A549 (cell line): ENCODE results near the gene KRT14. TPM values are rescaled to one million over a fixed set of nuclear protein-coding genes. Genes with fewer than 3 reads are reported as not detected.

Source experiments
- ATAC-seq, 2 experiments: fragments of 200-7000 bp in 1 of 2; fragments of >200 bp in 1 of 2; cut with Nextera tagmentation in 1 of 2; cut with Tn5 transposase in 1 of 2; 3 replicates each; pipeline versions ENCODE4 v1.8.0 to v1.9.1; 2018 to 2020; ENCODE audit warnings: mild to moderate bottlenecking in 1 of 2, moderate library complexity in 1 of 2
- CTCF ChIA-PET: fragments of 300-600 bp; sonication (Branson Sonifier 250); formaldehyde crosslinking; extraction: SDS; loops from one replicate; lab custom pipeline; 2021; ENCODE audit warnings: antibody characterized with exemption, inconsistent platforms; lab: Yijun Ruan, JAX
- POLR2A ChIA-PET: fragments of 350-600 bp; formaldehyde crosslinking; extraction: SDS; loops from one replicate; lab custom pipeline; 2021; ENCODE audit warnings: antibody characterized with exemption, inconsistent platforms; lab: Yijun Ruan, JAX
- DNase-seq, 2 experiments: peaks; one replicate each; pipeline versions ENCODE4 v3.0.0 to v3.0.0-alpha.2; 2011 to 2016; ENCODE audit warnings: low read depth in 1 of 2, low spot score in 1 of 2
- FAIRE-seq: peaks from 2 replicates; lab custom pipeline; 2011; peaks lifted over from hg19 to GRCh38; lab: Jason Lieb, UNC
- H3K27ac ChIP-seq, 2 experiments: fragments of >200 bp; sonication (Bioruptor Twin); formaldehyde crosslinking; 3 replicates each; pipeline ENCODE4 v1.5.1; 2016 to 2017
- H3K4me1 ChIP-seq: fragments of >200 bp; sonication (Bioruptor Twin); formaldehyde crosslinking; 3 replicates; pipeline ENCODE4 v1.6.1; 2016
- H3K4me2 ChIP-seq: fragments of >200 bp; sonication (Bioruptor Twin); formaldehyde crosslinking; 3 replicates; pipeline ENCODE4 v1.6.1; 2016
- H3K4me3 ChIP-seq: fragments of >200 bp; sonication (Bioruptor Twin); formaldehyde crosslinking; 3 replicates; pipeline ENCODE4 v1.5.1; 2016
- H3K9me3 ChIP-seq: fragments of >200 bp; sonication (Bioruptor Twin); formaldehyde crosslinking; 3 replicates; pipeline ENCODE4 v1.6.1; 2016
- ATOH8 ChIP-seq: fragments of 250-450 bp; sonication (Bioruptor Pico); IDR thresholded peaks from 2 replicates; pipeline ENCODE4 v1.5.0; 2020; ENCODE audit warnings: low read depth, mild to moderate bottlenecking, moderate library complexity
- BHLHE40 ChIP-seq: IDR thresholded peaks from 2 replicates; pipeline ENCODE4 v1.6.1; 2012; ENCODE audit warnings: low read depth, low read length, inconsistent platforms
- CEBPB ChIP-seq, 2 experiments: fragments of >200 bp in 1 of 2; sonication (Bioruptor Twin) in 1 of 2; formaldehyde crosslinking in 1 of 2; IDR thresholded peaks; 2 replicates each; pipeline ENCODE4 v1.6.1; 2012 to 2016
- EHF ChIP-seq: fragments of 250-450 bp; sonication (Bioruptor Pico); IDR thresholded peaks from 2 replicates; pipeline ENCODE4 v1.5.0; 2020; ENCODE audit warnings: mild to moderate bottlenecking
- ELK1 ChIP-seq: fragments of 150-350 bp; IDR thresholded peaks from 2 replicates; pipeline ENCODE4 v1.6.1; 2014; ENCODE audit warnings: low read depth, mild to moderate bottlenecking, low read length
- ESRRA ChIP-seq: fragments of 150-350 bp; IDR thresholded peaks from 2 replicates; pipeline ENCODE4 v1.6.1; 2014; ENCODE audit warnings: mild to moderate bottlenecking, low read length, borderline replicate concordance
- FOSL2 ChIP-seq, 2 experiments: fragments of 450-650 bp in 1 of 2; fragments of >200 bp in 1 of 2; sonication (Bioruptor Twin) in 1 of 2; formaldehyde crosslinking; IDR thresholded peaks; 2 replicates each; pipeline versions ENCODE4 v1.5.0 to v1.6.1; 2016 to 2020; ENCODE audit warnings: mild to moderate bottlenecking in 1 of 2, moderate library complexity in 1 of 2
- FOXS1 ChIP-seq: fragments of 250-450 bp; sonication (Bioruptor Pico); IDR thresholded peaks from 2 replicates; pipeline ENCODE4 v1.5.0; 2020; ENCODE audit warnings: mild to moderate bottlenecking, moderate library complexity
- GATA3 ChIP-seq: IDR thresholded peaks from 2 replicates; pipeline ENCODE4 v1.6.1; 2012; ENCODE audit warnings: borderline replicate concordance
- HDAC2 ChIP-seq: fragments of 200-600 bp; sonication (generic); IDR thresholded peaks from 2 replicates; pipeline ENCODE4 v1.6.1; 2016
- HMGXB4 ChIP-seq: fragments of 250-450 bp; sonication (Bioruptor Pico); IDR thresholded peaks from 2 replicates; pipeline ENCODE4 v1.5.0; 2021; ENCODE audit warnings: mild to moderate bottlenecking, moderate library complexity, borderline replicate concordance
- HOXA7 ChIP-seq: fragments of 250-450 bp; sonication (Bioruptor Pico); IDR thresholded peaks from 2 replicates; pipeline ENCODE4 v1.5.0; 2020; ENCODE audit warnings: mild to moderate bottlenecking, moderate library complexity
- KDM1A ChIP-seq: fragments of 200-600 bp; sonication (generic); IDR thresholded peaks from 2 replicates; pipeline ENCODE4 v1.6.1; 2016; ENCODE audit warnings: low read depth, mild to moderate bottlenecking
- KDM5A ChIP-seq: fragments of 200-600 bp; sonication (generic); IDR thresholded peaks from 2 replicates; pipeline ENCODE4 v1.6.1; 2016; ENCODE audit warnings: antibody characterized with exemption, mild to moderate bottlenecking
- MAX ChIP-seq: IDR thresholded peaks from 2 replicates; pipeline ENCODE4 v1.6.1; 2012
- NFE2L2 ChIP-seq: fragments of 150-350 bp; conservative IDR thresholded peaks from 2 replicates; pipeline ENCODE4 v1.6.1; 2014; ENCODE audit warnings: low read length
- NPAS2 ChIP-seq: fragments of 250-450 bp; sonication (Bioruptor Pico); IDR thresholded peaks from 2 replicates; pipeline ENCODE4 v1.8.0; 2022; ENCODE audit warnings: mild to moderate bottlenecking, moderate library complexity, borderline replicate concordance
- RCOR1 ChIP-seq: fragments of 150-350 bp; IDR thresholded peaks from 2 replicates; pipeline ENCODE4 v1.6.1; 2014; ENCODE audit warnings: antibody characterized with exemption, low read length, low read depth
- REST ChIP-seq: fragments of 200-600 bp; sonication (generic); IDR thresholded peaks from 2 replicates; pipeline ENCODE4 v1.6.1; 2016; ENCODE audit warnings: antibody characterized with exemption, mild to moderate bottlenecking, moderate library complexity
- TP53 ChIP-seq: fragments of 250-450 bp; sonication (Bioruptor Pico); IDR thresholded peaks from 2 replicates; pipeline ENCODE4 v1.5.0; 2021; ENCODE audit warnings: mild to moderate bottlenecking, moderate library complexity
- USF2 ChIP-seq: fragments of 450-650 bp; IDR thresholded peaks from 2 replicates; pipeline ENCODE4 v1.6.1; 2014; ENCODE audit warnings: antibody characterized with exemption
- ZC3H11A ChIP-seq: fragments of 450-650 bp; IDR thresholded peaks from 2 replicates; pipeline ENCODE4 v1.6.1; 2014; ENCODE audit warnings: antibody characterized with exemption, mild to moderate bottlenecking
- ZNF302 ChIP-seq: fragments of 250-450 bp; sonication (Bioruptor Pico); IDR thresholded peaks from 2 replicates; pipeline ENCODE4 v1.9.0; 2021; ENCODE audit warnings: inconsistent platforms, mild to moderate bottlenecking, moderate library complexity
- WGBS: methylation state at CpG from one replicate; pipeline ENCODE4 v1.1.6; 2017; ENCODE audit errors: missing lambda C conversion rate; 5-methylcytosine and 5-hydroxymethylcytosine counted together
- polyA plus RNA-seq, 4 experiments: library from polyadenylated mRNA; depleted of rRNA in 3 of 4; stranded (reverse); fragments of >200 nt; fragmentation: RNase III in 1 of 4; extraction: RNeasy Plus Mini Kit Qiagen cat#74134 plus additional on column Dnase treatment in 1 of 4; gene quantifications; 2 replicates in 3 of 4; 3 replicates in 1 of 4; pipeline ENCODE4 v1.2.3, GENCODE V29; 2011 to 2017

Gene KRT14
- polyA plus RNA-seq, 2 of the 4 experiments (the other 2 are of a cell fraction): 0.04 to 0.10 TPM

GRCh38 chr17:41537990-41538389 is 48.7 kb downstream of the KRT14 start:
- Histone ChIP-seq H3K27ac (peak overlapping the region in 1 of 2 experiments; percentile 46; a peak in 3 of 6 replicates), H3K4me2 (no peak overlapping the region), H3K4me1 (peaks cover 16% of the 10 kb centered on the region; the same call in 2 of the 3 replicates), H3K4me3 (no peak overlapping the region), H3K9me3 (no peaks in the 10 kb centered on the region)
- ChIA-PET CTCF (interaction anchor here (1.1 to 8.1 kb wide), 2 partner anchors 12 to 681 kb away, joined by 5 to 141 read pairs; no protein-coding TSS in a partner anchor), POLR2A (no interaction called here)
- ATAC-seq (no peak), DNase-seq (no peak), FAIRE-seq (no peak)
- 94% methylated on average over 9 of the region's 9 CpGs for WGBS
- TF ChIP-seq BHLHE40: no peak
- peak in 1 of 2 experiments; percentile 39; a peak in 2 of 4 replicates for TF ChIP-seq CEBPB (IDR thresholded peaks at IDR 0.05)

GRCh38 chr17:41537614-41537954 is 49.1 kb downstream of the KRT14 start:
- WGBS: 89% methylated on average over 7 of the region's 7 CpGs
- Histone ChIP-seq H3K4me2 (no peak overlapping the region), H3K4me1 (peaks cover 16% of the 10 kb centered on the region; the same call in 2 of the 3 replicates), H3K27ac (peak overlapping the region in 1 of 2 experiments; percentile 46; a peak in 2 of 6 replicates), H3K4me3 (no peak overlapping the region), H3K9me3 (no peaks in the 10 kb centered on the region)
- ATAC-seq (no peak), FAIRE-seq (no peak), DNase-seq (no peak)
- CTCF ChIA-PET: interaction anchor here (1.1 to 8.1 kb wide), 3 partner anchors 8 to 681 kb away, joined by 4 to 141 read pairs (median 5); no protein-coding TSS in a partner anchor
- TF ChIP-seq ZC3H11A (no peak), TP53 (CRISPR knock-in tag) (no peak), NPAS2 (CRISPR knock-in tag) (no peak), HDAC2 (no peak), REST (no peak), RCOR1 (no peak), NFE2L2 (no peak), MAX (no peak), ESRRA (no peak), FOXS1 (CRISPR knock-in tag) (no peak), ATOH8 (CRISPR knock-in tag) (no peak), GATA3 (no peak)
- POLR2A ChIA-PET: no interaction called here

GRCh38 chr17:41536741-41537613 is 49.7 kb downstream of the KRT14 start:
- no peaks in the 10 kb centered on the region for H3K9me3 ChIP-seq
- ChIA-PET CTCF (interaction anchor here (0.6 to 8.1 kb wide), 8 partner anchors 7 to 681 kb away, joined by 3 to 141 read pairs (median 4); no protein-coding TSS in a partner anchor), POLR2A (no interaction called here)
- no peak for ATAC-seq
- no peak for DNase-seq
- WGBS: 81% methylated on average over 7 of the region's 7 CpGs
- H3K27ac ChIP-seq: peak overlapping the region in 1 of 2 experiments; percentile 28; a peak in 2 of 6 replicates
- no peak for FAIRE-seq
- peaks cover 16% of the 10 kb centered on the region; the same call in 2 of the 3 replicates for H3K4me1 ChIP-seq
- H3K4me2 ChIP-seq: no peak overlapping the region
- H3K4me3 ChIP-seq: no peak overlapping the region
- no peak for TF ChIP-seq HOXA7 (CRISPR knock-in tag)
- no peak for TF ChIP-seq KDM5A
- no peak for TF ChIP-seq ZNF302 (CRISPR knock-in tag)
- TF ChIP-seq HMGXB4 (CRISPR knock-in tag): no peak
- TF ChIP-seq ELK1: no peak
- TF ChIP-seq KDM1A: no peak
- TF ChIP-seq HDAC2: no peak
- no peak for TF ChIP-seq USF2
- TF ChIP-seq FOXS1 (CRISPR knock-in tag): no peak
- no peak for TF ChIP-seq FOSL2 (IDR thresholded peaks at IDR 0.05)
- TF ChIP-seq FOSL2 (CRISPR knock-in tag; IDR thresholded peaks at IDR 0.05): no peak
- TF ChIP-seq NFE2L2: no peak
- no peak for TF ChIP-seq EHF (CRISPR knock-in tag)
